Measurements from ENCODE around the gene QPCT. TPM values are rescaled to one million over a fixed set of nuclear protein-coding genes. Genes with fewer than 3 reads are reported as not detected.

Gene QPCT
- total RNA-seq, 1 experiment from 2014 or later: 13.6 TPM

- ChIA-PET CTCF (no interaction called here), POLR2A (no interaction called here)
- TF ChIP-seq MXD4 (CRISPR knock-in tag; IDR thresholded peaks at IDR 0.05; ENCODE audit: borderline replicate concordance): no peak
- TF ChIP-seq PRRX2 (CRISPR knock-in tag; IDR thresholded peaks at IDR 0.05): no peak
- no peak for TF ChIP-seq ZNF263 (CRISPR knock-in tag; IDR thresholded peaks at IDR 0.05; ENCODE audit: low read depth)
- TF ChIP-seq, protein P1, sequence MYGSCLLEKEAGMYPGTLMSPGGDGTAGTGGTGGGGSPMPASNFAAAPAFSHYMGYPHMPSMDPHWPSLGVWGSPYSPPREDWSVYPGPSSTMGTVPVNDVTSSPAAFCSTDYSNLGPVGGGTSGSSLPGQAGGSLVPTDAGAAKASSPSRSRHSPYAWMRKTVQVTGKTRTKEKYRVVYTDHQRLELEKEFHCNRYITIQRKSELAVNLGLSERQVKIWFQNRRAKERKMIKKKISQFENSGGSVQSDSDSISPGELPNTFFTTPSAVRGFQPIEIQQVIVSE (CRISPR knock-in tag; IDR thresholded peaks at IDR 0.05; ENCODE audit: borderline replicate concordance): no peak
- H3K27me3 Mint-ChIP-seq (ENCODE audit: low read depth): no peaks in the 10 kb centered on the region
- H3K27ac Mint-ChIP-seq: peak overlapping the region; percentile 1; the same call in 1 of the 2 replicates
- H3K9me3 Mint-ChIP-seq: no peaks in the 10 kb centered on the region
- H3K4me3 Mint-ChIP-seq: no peak overlapping the region
- peaks cover 20% of the 10 kb centered on the region for H3K4me1 Mint-ChIP-seq
- no peak for DNase-seq (ENCODE audit: low spot score)
- ATAC-seq: no peak
- H3K36me3 Mint-ChIP-seq: peaks cover 15% of the 10 kb centered on the region
These were observed 48.9 kb upstream of the QPCT start for GRCh38 chr2:37295469-37296073.

GRCh38 chr2:37297632-37298031 lies 46.8 kb upstream of the QPCT start:
- ATAC-seq: no peak
- ChIA-PET POLR2A (no interaction called here), CTCF (no interaction called here)
- Mint-ChIP-seq H3K36me3 (peaks cover 2% of the 10 kb centered on the region; the same call in 1 of the 2 replicates), H3K9me3 (no peaks in the 10 kb centered on the region), H3K4me1 (peaks cover 32% of the 10 kb centered on the region), H3K4me3 (no peak overlapping the region), H3K27ac (0 out of 2 replicates have a peak overlapping the region, but pooled peaks have one; percentile 1), H3K27me3 (ENCODE audit: low read depth) (no peaks in the 10 kb centered on the region)
- DNase-seq (ENCODE audit: low spot score): no peak
- no peak for TF ChIP-seq ZNF219 (CRISPR knock-in tag; IDR thresholded peaks at IDR 0.05; ENCODE audit: borderline replicate concordance)
- no peak for TF ChIP-seq MAX (CRISPR knock-in tag; IDR thresholded peaks at IDR 0.05)

- no peak overlapping the region for H3K4me3 Mint-ChIP-seq
- ChIA-PET POLR2A (no interaction called here), CTCF (no interaction called here)
- peaks cover 3% of the 10 kb centered on the region; the same call in 1 of the 2 replicates for H3K36me3 Mint-ChIP-seq
- no peaks in the 10 kb centered on the region for H3K9me3 Mint-ChIP-seq
- H3K27me3 Mint-ChIP-seq (ENCODE audit: low read depth): no peaks in the 10 kb centered on the region
- ATAC-seq: no peak
- peaks cover 42% of the 10 kb centered on the region for H3K4me1 Mint-ChIP-seq
- DNase-seq (ENCODE audit: low spot score): no peak
- no peak overlapping the region for H3K27ac Mint-ChIP-seq
- TF ChIP-seq FOXK1 (CRISPR knock-in tag; IDR thresholded peaks at IDR 0.05) (no peak), RELA (CRISPR knock-in tag; IDR thresholded peaks at IDR 0.05; ENCODE audit: borderline replicate concordance) (no peak), AR (CRISPR knock-in tag; IDR thresholded peaks at IDR 0.05) (no peak), ATF6 (CRISPR knock-in tag; IDR thresholded peaks at IDR 0.05) (no peak), CREB1 (CRISPR knock-in tag; IDR thresholded peaks at IDR 0.05) (no peak), RORB (CRISPR knock-in tag; IDR thresholded peaks at IDR 0.05) (no peak), ESRRA (CRISPR knock-in tag; IDR thresholded peaks at IDR 0.05; ENCODE audit: borderline replicate concordance) (no peak), AFF4 (CRISPR knock-in tag; IDR thresholded peaks at IDR 0.05; ENCODE audit: borderline replicate concordance) (no peak)
- TF ChIP-seq, protein P2, sequence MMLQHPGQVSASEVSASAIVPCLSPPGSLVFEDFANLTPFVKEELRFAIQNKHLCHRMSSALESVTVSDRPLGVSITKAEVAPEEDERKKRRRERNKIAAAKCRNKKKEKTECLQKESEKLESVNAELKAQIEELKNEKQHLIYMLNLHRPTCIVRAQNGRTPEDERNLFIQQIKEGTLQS (CRISPR knock-in tag; conservative IDR thresholded peaks at IDR 0.05): no peak
- TF ChIP-seq, protein P3, sequence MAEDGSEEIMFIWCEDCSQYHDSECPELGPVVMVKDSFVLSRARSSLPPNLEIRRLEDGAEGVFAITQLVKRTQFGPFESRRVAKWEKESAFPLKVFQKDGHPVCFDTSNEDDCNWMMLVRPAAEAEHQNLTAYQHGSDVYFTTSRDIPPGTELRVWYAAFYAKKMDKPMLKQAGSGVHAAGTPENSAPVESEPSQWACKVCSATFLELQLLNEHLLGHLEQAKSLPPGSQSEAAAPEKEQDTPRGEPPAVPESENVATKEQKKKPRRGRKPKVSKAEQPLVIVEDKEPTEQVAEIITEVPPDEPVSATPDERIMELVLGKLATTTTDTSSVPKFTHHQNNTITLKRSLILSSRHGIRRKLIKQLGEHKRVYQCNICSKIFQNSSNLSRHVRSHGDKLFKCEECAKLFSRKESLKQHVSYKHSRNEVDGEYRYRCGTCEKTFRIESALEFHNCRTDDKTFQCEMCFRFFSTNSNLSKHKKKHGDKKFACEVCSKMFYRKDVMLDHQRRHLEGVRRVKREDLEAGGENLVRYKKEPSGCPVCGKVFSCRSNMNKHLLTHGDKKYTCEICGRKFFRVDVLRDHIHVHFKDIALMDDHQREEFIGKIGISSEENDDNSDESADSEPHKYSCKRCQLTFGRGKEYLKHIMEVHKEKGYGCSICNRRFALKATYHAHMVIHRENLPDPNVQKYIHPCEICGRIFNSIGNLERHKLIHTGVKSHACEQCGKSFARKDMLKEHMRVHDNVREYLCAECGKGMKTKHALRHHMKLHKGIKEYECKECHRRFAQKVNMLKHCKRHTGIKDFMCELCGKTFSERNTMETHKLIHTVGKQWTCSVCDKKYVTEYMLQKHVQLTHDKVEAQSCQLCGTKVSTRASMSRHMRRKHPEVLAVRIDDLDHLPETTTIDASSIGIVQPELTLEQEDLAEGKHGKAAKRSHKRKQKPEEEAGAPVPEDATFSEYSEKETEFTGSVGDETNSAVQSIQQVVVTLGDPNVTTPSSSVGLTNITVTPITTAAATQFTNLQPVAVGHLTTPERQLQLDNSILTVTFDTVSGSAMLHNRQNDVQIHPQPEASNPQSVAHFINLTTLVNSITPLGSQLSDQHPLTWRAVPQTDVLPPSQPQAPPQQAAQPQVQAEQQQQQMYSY (CRISPR knock-in tag; IDR thresholded peaks at IDR 0.05): no peak
These were observed 44.3 kb upstream of the QPCT start for GRCh38 chr2:37300146-37300545.
